Nephron (organoid): ENCODE data around the gene SH3TC1.

Source experiments
- H3K27ac Mint-ChIP-seq, 3 experiments: 2 replicates each; pipeline ENCODE4 v1.8.0; 2020; ENCODE audit warnings: mixed read lengths in 3 of 3, mild to moderate bottlenecking in 2 of 3, moderate library complexity in 1 of 3
- H3K27me3 Mint-ChIP-seq: 2 replicates; pipeline ENCODE4 v1.8.0; 2021; ENCODE audit warnings: low read depth, mild to moderate bottlenecking, moderate library complexity, mixed read lengths
- H3K36me3 Mint-ChIP-seq: 2 replicates; pipeline ENCODE4 v1.8.0; 2020; ENCODE audit warnings: low read depth, mixed read lengths
- H3K4me1 Mint-ChIP-seq: 2 replicates; pipeline ENCODE4 v1.8.0; 2020; ENCODE audit warnings: mixed read lengths
- H3K4me3 Mint-ChIP-seq, 3 experiments: 2 replicates each; pipeline ENCODE4 v1.8.0; 2020; ENCODE audit warnings: mild to moderate bottlenecking in 3 of 3, mixed read lengths in 3 of 3, moderate library complexity in 2 of 3
- H3K9me3 Mint-ChIP-seq: 2 replicates; pipeline ENCODE4 v1.8.0; 2020; ENCODE audit warnings: mixed read lengths
- TF ChIP-seq, protein P1 (sequence below), 3 experiments: fragments of 200-600 bp; sonication (generic); IDR thresholded peaks; one replicate each; pipeline ENCODE4 v1.5.0; 2021; ENCODE audit warnings: antibody characterized with exemption in 3 of 3; ENCODE audit not compliant: unreplicated experiment in 3 of 3

The SH3TC1 gene

DNA sequence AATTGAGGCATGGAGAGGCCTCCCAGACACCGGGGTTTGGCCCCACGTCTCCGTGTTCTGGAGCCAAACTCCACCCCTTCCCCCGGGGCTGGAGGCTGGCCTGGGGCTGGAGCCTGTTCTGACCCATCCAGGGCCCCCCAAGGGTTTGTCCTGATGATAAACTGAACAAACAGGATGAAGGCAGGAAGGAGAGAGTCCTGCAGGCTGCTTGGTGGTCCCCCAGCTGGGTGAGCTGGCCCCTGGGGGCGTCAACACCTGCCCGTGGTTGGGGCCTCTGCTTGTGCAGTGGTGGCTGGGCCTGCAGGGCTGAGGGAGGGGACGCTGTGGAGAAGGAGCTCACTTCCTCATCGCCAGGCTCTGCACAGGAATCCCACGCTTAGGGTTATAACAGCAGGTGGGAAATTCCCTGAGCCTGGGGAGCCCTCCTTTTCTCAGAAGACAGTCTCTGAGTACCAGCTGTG is 2.3 kb downstream of the SH3TC1 start:
- Mint-ChIP-seq H3K36me3 (no peaks in the 10 kb centered on the region), H3K4me1 (peaks cover 44% of the 10 kb centered on the region), H3K27me3 (peaks cover 15% of the 10 kb centered on the region), H3K4me3 (peak overlapping the region; percentile 57 to 63 (median 59)), H3K27ac (peak overlapping the region; percentile 80 to 91 (median 85)), H3K9me3 (no peaks in the 10 kb centered on the region)
- TF ChIP-seq, protein P1, sequence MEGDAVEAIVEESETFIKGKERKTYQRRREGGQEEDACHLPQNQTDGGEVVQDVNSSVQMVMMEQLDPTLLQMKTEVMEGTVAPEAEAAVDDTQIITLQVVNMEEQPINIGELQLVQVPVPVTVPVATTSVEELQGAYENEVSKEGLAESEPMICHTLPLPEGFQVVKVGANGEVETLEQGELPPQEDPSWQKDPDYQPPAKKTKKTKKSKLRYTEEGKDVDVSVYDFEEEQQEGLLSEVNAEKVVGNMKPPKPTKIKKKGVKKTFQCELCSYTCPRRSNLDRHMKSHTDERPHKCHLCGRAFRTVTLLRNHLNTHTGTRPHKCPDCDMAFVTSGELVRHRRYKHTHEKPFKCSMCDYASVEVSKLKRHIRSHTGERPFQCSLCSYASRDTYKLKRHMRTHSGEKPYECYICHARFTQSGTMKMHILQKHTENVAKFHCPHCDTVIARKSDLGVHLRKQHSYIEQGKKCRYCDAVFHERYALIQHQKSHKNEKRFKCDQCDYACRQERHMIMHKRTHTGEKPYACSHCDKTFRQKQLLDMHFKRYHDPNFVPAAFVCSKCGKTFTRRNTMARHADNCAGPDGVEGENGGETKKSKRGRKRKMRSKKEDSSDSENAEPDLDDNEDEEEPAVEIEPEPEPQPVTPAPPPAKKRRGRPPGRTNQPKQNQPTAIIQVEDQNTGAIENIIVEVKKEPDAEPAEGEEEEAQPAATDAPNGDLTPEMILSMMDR (IDR thresholded peaks at IDR 0.05; ENCODE audit: unreplicated experiment in 3 of 3), result no peak

DNA sequence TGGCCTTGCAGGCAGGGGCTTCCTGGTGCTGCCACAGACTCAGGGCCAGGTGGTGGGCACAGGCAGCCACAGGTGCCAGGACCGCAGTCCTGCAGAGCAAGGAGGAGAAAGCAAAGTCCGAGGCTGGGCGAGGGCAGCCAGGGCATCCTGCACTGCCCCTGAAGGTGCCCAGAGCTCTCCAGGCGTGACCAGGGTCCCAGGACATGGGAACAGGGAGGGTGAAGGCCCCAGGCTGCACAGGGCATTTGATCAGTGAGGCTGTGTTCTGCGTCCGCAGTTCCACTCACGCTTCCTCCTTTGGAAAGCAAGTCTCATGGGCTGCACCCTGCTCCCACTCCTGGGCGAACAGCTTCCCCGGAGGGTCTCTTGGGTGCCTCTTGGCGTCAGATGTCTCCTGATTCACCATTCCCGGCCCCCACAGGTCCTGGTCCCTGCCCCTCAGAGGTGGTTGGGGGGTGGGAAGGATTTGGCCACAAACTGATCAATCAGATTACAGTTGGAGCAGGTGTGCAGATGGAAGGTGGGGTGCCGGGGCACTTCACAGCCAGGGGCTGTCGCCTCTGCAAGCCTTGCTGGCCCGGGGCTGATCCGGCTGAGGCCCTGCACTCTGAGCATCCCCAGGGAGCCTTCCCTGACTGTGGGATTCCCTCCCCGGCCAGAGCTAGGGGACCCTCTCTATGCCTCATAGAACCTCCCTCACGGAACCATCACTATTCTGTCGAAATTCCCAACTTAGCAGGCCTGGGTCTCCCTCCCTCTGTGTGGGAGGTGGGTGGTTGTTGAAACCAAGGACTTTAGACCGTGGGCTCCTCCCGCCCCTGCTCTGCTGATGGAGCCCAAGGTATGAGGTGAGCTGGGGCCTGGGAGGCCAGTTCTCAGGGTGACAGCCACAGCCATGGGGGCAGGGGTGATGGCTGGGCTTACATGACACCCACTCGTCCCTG is 3.3 kb downstream of the SH3TC1 start:
- H3K4me1 Mint-ChIP-seq, result peaks cover 45% of the 10 kb centered on the region
- H3K4me3 Mint-ChIP-seq, result no peak overlapping the region
- H3K27ac Mint-ChIP-seq, result peak overlapping the region; percentile 66 to 80 (median 80)
- peaks cover 18% of the 10 kb centered on the region for H3K27me3 Mint-ChIP-seq
- TF ChIP-seq, protein P1 (IDR thresholded peaks at IDR 0.05; ENCODE audit: unreplicated experiment in 3 of 3), result no peak
- H3K36me3 Mint-ChIP-seq, result no peaks in the 10 kb centered on the region
- H3K9me3 Mint-ChIP-seq, result no peaks in the 10 kb centered on the region

DNA sequence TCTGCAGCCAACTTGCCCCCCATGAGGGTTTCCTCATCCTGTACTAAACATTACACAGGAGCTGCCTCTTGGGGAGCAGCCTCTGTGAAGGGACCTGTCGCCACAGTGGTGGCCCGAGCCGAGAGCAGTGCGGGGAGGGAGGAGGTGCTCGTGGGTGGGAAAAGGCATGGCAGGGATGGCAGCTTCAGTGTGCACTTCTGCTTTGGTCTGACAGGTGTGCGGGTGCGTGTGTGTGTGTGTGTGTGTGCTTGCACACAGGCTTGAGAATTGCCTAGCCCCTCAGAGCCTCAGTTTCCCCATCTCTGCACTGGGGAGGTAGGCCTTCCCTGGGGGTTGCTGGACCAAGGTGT is 3.9 kb downstream of the SH3TC1 start:
- H3K27ac Mint-ChIP-seq, result peak overlapping the region in 2 of 3 experiments; percentile 43 to 46
- TF ChIP-seq, protein P1 (IDR thresholded peaks at IDR 0.05; ENCODE audit: unreplicated experiment in 3 of 3), result no peak
- no peak overlapping the region for H3K4me3 Mint-ChIP-seq
- no peaks in the 10 kb centered on the region for H3K36me3 Mint-ChIP-seq
- no peaks in the 10 kb centered on the region for H3K9me3 Mint-ChIP-seq
- peaks cover 48% of the 10 kb centered on the region for H3K4me1 Mint-ChIP-seq
- H3K27me3 Mint-ChIP-seq, result peaks cover 23% of the 10 kb centered on the region

DNA sequence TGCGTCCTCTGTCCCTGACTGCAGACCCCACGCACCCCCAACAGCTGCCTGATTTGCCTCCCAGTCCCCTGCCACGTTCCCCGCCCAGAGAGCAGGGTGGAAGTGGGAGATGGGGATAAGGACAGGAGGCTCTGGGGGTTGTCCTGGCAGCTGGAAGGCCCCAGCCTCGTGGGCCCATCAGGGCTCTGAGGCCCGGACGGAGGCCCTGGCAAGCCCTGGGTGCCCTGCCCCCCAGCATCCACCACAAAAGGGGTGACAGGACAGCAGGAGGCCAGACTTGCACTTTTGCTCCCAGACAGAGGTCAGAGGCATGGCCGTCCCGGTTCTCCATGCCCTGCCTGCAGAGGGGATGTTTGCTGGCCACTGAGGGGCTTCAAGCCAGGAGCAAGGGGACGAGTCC is 4.7 kb downstream of the SH3TC1 start:
- H3K4me1 Mint-ChIP-seq, result peaks cover 40% of the 10 kb centered on the region
- H3K36me3 Mint-ChIP-seq, result no peaks in the 10 kb centered on the region
- H3K27me3 Mint-ChIP-seq, result peaks cover 21% of the 10 kb centered on the region
- H3K9me3 Mint-ChIP-seq, result no peaks in the 10 kb centered on the region
- H3K27ac Mint-ChIP-seq, result peak overlapping the region; percentile 20 to 72 (median 23)
- no peak overlapping the region for H3K4me3 Mint-ChIP-seq
- TF ChIP-seq, protein P1 (IDR thresholded peaks at IDR 0.05; ENCODE audit: unreplicated experiment in 3 of 3), result no peak

DNA sequence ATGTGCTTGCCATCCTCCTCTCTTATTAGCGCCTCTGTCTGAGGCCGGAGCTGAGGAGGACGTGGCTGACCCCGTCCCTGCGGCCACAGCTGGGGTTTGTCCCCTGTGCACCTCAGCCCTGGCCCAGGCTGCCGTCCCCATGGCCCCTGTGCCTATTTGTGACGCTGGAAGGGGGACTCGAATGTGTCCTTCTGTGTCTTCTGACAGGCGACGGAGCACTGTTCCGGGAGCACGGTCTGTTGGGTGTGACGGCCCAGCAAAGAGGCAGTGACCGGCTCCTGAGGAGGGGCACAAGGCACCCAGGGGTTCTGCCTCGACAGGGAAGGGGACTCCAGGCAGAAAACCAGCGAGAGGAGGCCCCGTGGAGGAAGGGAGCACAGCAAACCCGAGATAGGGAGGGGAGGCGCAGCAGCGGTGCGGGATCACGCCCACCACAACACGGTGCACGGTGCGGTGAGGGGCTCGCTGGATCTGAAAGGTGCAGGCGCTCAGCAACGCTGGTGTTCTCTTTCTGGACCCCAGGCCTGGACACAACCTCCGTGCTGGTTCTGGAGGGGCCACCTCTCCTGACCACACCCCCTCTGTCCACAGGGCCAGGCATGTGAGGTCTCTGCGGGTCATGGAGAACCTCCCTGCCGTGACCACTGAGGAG is 5.6 kb downstream of the SH3TC1 start:
- Mint-ChIP-seq H3K4me1 (peaks cover 33% of the 10 kb centered on the region), H3K36me3 (no peaks in the 10 kb centered on the region), H3K27me3 (peaks cover 20% of the 10 kb centered on the region), H3K9me3 (no peaks in the 10 kb centered on the region), H3K27ac (peak overlapping the region in 1 of 3 experiments; percentile 72), H3K4me3 (no peak overlapping the region)
- TF ChIP-seq, protein P1 (IDR thresholded peaks at IDR 0.05; ENCODE audit: unreplicated experiment in 3 of 3), result no peak
